Liver (tissue), 9 donors: ENCODE results near the gene EXD2. TPM values are rescaled to one million over a fixed set of nuclear protein-coding genes. Genes with fewer than 3 reads are reported as not detected.

Experiments used
- DNase-seq: peaks from one replicate; pipeline ENCODE4 v3.0.0-alpha.2; 2017; ENCODE audit warnings: low spot score
- H3K27ac ChIP-seq, 2 donors: one replicate each; pipeline ENCODE4 v1.7.0; 2013; ENCODE audit warnings: inconsistent platforms in 2 of 2, low read length in 2 of 2, control low read depth in 1 of 2, low read depth in 1 of 2, mild to moderate bottlenecking in 1 of 2
- H3K27me3 ChIP-seq, 4 donors: one replicate each; pipeline versions ENCODE4 v1.6.1 to v1.7.0; 2013; ENCODE audit warnings: low read length in 3 of 4, inconsistent platforms in 1 of 4, mild to moderate bottlenecking in 1 of 4, moderate library complexity in 1 of 4; ENCODE audit not compliant: control insufficient read depth in 4 of 4, insufficient read depth in 4 of 4
- H3K36me3 ChIP-seq, 4 donors: one replicate each; pipeline versions ENCODE4 v1.6.1 to v1.7.0; 2013; ENCODE audit warnings: low read length in 3 of 4, mild to moderate bottlenecking in 3 of 4, low read depth in 1 of 4, moderate library complexity in 1 of 4; ENCODE audit not compliant: control insufficient read depth in 4 of 4, insufficient read depth in 3 of 4
- H3K4me1 ChIP-seq, 4 donors: one replicate each; pipeline versions ENCODE4 v1.6.1 to v1.7.0; 2013; ENCODE audit warnings: low read length in 3 of 4, mild to moderate bottlenecking in 3 of 4, moderate library complexity in 1 of 4; ENCODE audit not compliant: control insufficient read depth in 4 of 4, insufficient read depth in 4 of 4
- H3K4me3 ChIP-seq, 3 donors: one replicate each; pipeline versions ENCODE4 v1.6.1 to v1.7.0; 2013; ENCODE audit warnings: low read length in 3 of 3, control low read depth in 1 of 3, low read depth in 1 of 3, mild to moderate bottlenecking in 1 of 3
- H3K9ac ChIP-seq, 2 donors: one replicate each; pipeline ENCODE4 v1.7.0; 2013; ENCODE audit warnings: low read length in 2 of 2, mild to moderate bottlenecking in 2 of 2, moderate library complexity in 2 of 2, control low read depth in 1 of 2, low read depth in 1 of 2
- H3K9me3 ChIP-seq, 4 donors: one replicate each; pipeline versions ENCODE4 v1.6.1 to v1.7.0; 2013; ENCODE audit warnings: low read length in 3 of 4; ENCODE audit not compliant: control insufficient read depth in 4 of 4
- EGR1 ChIP-seq, 2 donors: IDR thresholded peaks; 2 replicates each; pipeline ENCODE4 v1.6.1; 2016 to 2018; ENCODE audit warnings: antibody characterized with exemption in 2 of 2, low read depth in 2 of 2
- FOXA1 ChIP-seq: IDR thresholded peaks from 2 replicates; pipeline ENCODE4 v1.6.1; 2016; ENCODE audit warnings: antibody characterized with exemption
- FOXA2 ChIP-seq: IDR thresholded peaks from 2 replicates; pipeline ENCODE4 v1.6.1; 2016; ENCODE audit warnings: antibody characterized with exemption
- HNF4A ChIP-seq, 2 donors: conservative IDR thresholded peaks; 2 replicates each; pipeline ENCODE4 v1.6.1; 2016; ENCODE audit warnings: antibody characterized with exemption in 2 of 2, mild to moderate bottlenecking in 2 of 2
- HNF4G ChIP-seq: IDR thresholded peaks from 2 replicates; pipeline ENCODE4 v1.6.1; 2016; ENCODE audit warnings: antibody characterized with exemption
- JUND ChIP-seq, 2 donors: IDR thresholded peaks; 2 replicates each; pipeline ENCODE4 v1.6.1; 2016; ENCODE audit warnings: antibody characterized with exemption in 2 of 2
- NR2F2 ChIP-seq: IDR thresholded peaks from 2 replicates; pipeline ENCODE4 v1.6.1; 2016; ENCODE audit warnings: antibody characterized with exemption
- RAD21 ChIP-seq, 2 donors: IDR thresholded peaks; 2 replicates each; pipeline ENCODE4 v1.6.1; 2016; ENCODE audit warnings: antibody characterized with exemption in 2 of 2, mild to moderate bottlenecking in 2 of 2
- RXRA ChIP-seq, 2 donors: IDR thresholded peaks; 2 replicates each; pipeline ENCODE4 v1.6.1; 2017 to 2018; ENCODE audit warnings: antibody characterized with exemption in 2 of 2, mild to moderate bottlenecking in 1 of 2
- TAF1 ChIP-seq: conservative IDR thresholded peaks from 2 replicates; pipeline ENCODE4 v1.6.1; 2016; ENCODE audit warnings: antibody characterized with exemption, mild to moderate bottlenecking
- WGBS: extraction: QIAGEN DNeasy Blood & Tissue Kit; methylation state at CpG from one replicate; pipeline ENCODE4 v1.1.7; 2013; 5-methylcytosine and 5-hydroxymethylcytosine counted together
- polyA plus RNA-seq, 2 donors: library from polyadenylated mRNA; stranded (reverse) in 1 of 2; unstranded in 1 of 2; fragments of 200-250 nt in 1 of 2; fragments of >200 nt in 1 of 2; fragmentation: Nextera tagmentation in 1 of 2; extraction: Ambion mirVana in 1 of 2; gene quantifications; one replicate each; pipeline versions ENCODE4 v1.2.1 to v1.2.3, GENCODE V29; 2013 to 2015
- total RNA-seq, 2 donors: library from RNA; depleted of rRNA; stranded (reverse); fragments of >200 nt; gene quantifications; one replicate each; pipeline ENCODE4 v1.2.3, GENCODE V29; 2014
- TF ChIP-seq, protein P1 (sequence below): IDR thresholded peaks from 2 replicates; pipeline ENCODE4 v1.6.1; 2016; ENCODE audit warnings: antibody characterized with exemption
- TF ChIP-seq, protein P2 (sequence below): IDR thresholded peaks from 2 replicates; pipeline ENCODE4 v1.6.1; 2016; ENCODE audit warnings: antibody characterized with exemption
- TF ChIP-seq, protein P3 (sequence below): fragments of 150-350 bp; IDR thresholded peaks from 2 replicates; pipeline ENCODE4 v1.5.1; 2017; ENCODE audit warnings: improper control_type of control experiment, low read depth, low read length; ENCODE audit not compliant: missing input control
- TF ChIP-seq, protein P4 (sequence below): IDR thresholded peaks from 2 replicates; pipeline ENCODE4 v1.6.1; 2016; ENCODE audit warnings: antibody characterized with exemption, mild to moderate bottlenecking
- TF ChIP-seq, protein P5 (sequence below): IDR thresholded peaks from 2 replicates; pipeline ENCODE4 v1.6.1; 2016; ENCODE audit warnings: antibody characterized with exemption
- donor health status: healthy.
- donor health status: healthy.
- donor health status: healthy.
- donor health status: healthy.
- donor health status: healthy.

EXD2 gene
- total and polyA plus RNA-seq, 4 donors: 4.7 to 8.8 (median 5.0) TPM

DNA sequence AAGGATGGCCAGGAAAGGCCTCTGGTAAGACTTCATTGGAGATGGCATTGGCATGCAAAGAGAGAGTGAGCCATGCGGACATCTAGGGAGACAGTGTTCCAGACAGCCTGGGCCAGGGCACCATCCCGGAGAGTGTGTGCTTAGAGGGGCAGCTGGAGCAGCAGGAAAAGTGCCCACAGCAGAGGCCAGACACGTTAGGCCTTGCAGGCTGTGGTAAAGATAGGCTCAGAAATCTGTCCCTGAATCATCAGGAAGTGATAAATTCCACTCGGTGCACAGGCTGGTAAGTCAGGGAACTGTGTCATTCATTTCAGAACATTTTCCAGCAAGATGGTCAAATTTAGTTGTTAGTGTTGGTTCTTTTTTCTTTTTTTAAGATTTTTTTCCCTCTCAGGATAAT is 77.5 kb downstream of the EXD2 start:
- 80% methylated on average over 4 of the region's 4 CpGs for WGBS
- Histone ChIP-seq H3K4me3 (no peak overlapping the region), H3K9ac (no peak overlapping the region), H3K4me1 (no peaks in the 10 kb centered on the region), H3K36me3 (no peaks in the 10 kb centered on the region), H3K9me3 (no peaks in the 10 kb centered on the region), H3K27me3 (no peaks in the 10 kb centered on the region), H3K27ac (no peak overlapping the region)
- no peak for DNase-seq
- TF ChIP-seq RXRA (IDR thresholded peaks at IDR 0.05) (no peak), JUND (IDR thresholded peaks at IDR 0.05) (no peak), NR2F2 (no peak), RAD21 (IDR thresholded peaks at IDR 0.05) (no peak), HNF4G (no peak)
- TF ChIP-seq, protein P1, sequence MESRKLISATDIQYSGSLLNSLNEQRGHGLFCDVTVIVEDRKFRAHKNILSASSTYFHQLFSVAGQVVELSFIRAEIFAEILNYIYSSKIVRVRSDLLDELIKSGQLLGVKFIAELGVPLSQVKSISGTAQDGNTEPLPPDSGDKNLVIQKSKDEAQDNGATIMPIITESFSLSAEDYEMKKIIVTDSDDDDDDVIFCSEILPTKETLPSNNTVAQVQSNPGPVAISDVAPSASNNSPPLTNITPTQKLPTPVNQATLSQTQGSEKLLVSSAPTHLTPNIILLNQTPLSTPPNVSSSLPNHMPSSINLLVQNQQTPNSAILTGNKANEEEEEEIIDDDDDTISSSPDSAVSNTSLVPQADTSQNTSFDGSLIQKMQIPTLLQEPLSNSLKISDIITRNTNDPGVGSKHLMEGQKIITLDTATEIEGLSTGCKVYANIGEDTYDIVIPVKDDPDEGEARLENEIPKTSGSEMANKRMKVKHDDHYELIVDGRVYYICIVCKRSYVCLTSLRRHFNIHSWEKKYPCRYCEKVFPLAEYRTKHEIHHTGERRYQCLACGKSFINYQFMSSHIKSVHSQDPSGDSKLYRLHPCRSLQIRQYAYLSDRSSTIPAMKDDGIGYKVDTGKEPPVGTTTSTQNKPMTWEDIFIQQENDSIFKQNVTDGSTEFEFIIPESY: no peak
- TF ChIP-seq, protein P2, sequence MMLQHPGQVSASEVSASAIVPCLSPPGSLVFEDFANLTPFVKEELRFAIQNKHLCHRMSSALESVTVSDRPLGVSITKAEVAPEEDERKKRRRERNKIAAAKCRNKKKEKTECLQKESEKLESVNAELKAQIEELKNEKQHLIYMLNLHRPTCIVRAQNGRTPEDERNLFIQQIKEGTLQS: no peak

DNA sequence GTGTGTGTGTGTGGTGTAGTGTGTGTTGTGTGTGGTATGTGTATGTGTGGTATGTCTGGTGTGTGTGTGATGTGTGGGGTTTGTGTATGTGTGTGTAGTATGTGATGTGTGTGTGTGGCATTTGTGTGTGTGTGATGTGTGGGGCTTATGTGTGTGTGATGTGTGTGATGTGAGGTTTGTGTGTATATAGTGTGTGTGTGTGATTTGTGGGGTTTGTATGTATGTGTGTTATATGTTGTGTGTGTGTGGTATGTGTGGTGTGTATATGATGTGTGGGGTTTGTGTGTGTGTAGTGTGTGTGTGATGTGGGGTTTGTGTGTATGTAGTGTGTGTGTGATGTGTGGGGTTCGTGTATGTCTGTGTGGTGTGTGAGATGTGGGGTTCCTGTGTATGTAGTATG is 78.1 kb downstream of the EXD2 start:
- Histone ChIP-seq H3K27ac (no peak overlapping the region), H3K9ac (no peak overlapping the region), H3K9me3 (no peaks in the 10 kb centered on the region), H3K4me1 (no peaks in the 10 kb centered on the region), H3K4me3 (no peak overlapping the region), H3K36me3 (no peaks in the 10 kb centered on the region), H3K27me3 (no peaks in the 10 kb centered on the region)
- no peak for DNase-seq
- TF ChIP-seq, protein P3, sequence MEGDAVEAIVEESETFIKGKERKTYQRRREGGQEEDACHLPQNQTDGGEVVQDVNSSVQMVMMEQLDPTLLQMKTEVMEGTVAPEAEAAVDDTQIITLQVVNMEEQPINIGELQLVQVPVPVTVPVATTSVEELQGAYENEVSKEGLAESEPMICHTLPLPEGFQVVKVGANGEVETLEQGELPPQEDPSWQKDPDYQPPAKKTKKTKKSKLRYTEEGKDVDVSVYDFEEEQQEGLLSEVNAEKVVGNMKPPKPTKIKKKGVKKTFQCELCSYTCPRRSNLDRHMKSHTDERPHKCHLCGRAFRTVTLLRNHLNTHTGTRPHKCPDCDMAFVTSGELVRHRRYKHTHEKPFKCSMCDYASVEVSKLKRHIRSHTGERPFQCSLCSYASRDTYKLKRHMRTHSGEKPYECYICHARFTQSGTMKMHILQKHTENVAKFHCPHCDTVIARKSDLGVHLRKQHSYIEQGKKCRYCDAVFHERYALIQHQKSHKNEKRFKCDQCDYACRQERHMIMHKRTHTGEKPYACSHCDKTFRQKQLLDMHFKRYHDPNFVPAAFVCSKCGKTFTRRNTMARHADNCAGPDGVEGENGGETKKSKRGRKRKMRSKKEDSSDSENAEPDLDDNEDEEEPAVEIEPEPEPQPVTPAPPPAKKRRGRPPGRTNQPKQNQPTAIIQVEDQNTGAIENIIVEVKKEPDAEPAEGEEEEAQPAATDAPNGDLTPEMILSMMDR: no peak
- TF ChIP-seq HNF4A (conservative IDR thresholded peaks at IDR 0.05) (no peak), RXRA (IDR thresholded peaks at IDR 0.05) (no peak), FOXA1 (no peak), RAD21 (IDR thresholded peaks at IDR 0.05) (no peak), TAF1 (no peak), NR2F2 (no peak), FOXA2 (no peak), EGR1 (IDR thresholded peaks at IDR 0.05; ENCODE audit: low read depth in 2 of 2) (no peak)
- TF ChIP-seq, protein P4, sequence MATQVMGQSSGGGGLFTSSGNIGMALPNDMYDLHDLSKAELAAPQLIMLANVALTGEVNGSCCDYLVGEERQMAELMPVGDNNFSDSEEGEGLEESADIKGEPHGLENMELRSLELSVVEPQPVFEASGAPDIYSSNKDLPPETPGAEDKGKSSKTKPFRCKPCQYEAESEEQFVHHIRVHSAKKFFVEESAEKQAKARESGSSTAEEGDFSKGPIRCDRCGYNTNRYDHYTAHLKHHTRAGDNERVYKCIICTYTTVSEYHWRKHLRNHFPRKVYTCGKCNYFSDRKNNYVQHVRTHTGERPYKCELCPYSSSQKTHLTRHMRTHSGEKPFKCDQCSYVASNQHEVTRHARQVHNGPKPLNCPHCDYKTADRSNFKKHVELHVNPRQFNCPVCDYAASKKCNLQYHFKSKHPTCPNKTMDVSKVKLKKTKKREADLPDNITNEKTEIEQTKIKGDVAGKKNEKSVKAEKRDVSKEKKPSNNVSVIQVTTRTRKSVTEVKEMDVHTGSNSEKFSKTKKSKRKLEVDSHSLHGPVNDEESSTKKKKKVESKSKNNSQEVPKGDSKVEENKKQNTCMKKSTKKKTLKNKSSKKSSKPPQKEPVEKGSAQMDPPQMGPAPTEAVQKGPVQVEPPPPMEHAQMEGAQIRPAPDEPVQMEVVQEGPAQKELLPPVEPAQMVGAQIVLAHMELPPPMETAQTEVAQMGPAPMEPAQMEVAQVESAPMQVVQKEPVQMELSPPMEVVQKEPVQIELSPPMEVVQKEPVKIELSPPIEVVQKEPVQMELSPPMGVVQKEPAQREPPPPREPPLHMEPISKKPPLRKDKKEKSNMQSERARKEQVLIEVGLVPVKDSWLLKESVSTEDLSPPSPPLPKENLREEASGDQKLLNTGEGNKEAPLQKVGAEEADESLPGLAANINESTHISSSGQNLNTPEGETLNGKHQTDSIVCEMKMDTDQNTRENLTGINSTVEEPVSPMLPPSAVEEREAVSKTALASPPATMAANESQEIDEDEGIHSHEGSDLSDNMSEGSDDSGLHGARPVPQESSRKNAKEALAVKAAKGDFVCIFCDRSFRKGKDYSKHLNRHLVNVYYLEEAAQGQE: no peak
- TF ChIP-seq, protein P2: no peak
- TF ChIP-seq, protein P1: no peak
- TF ChIP-seq, protein P5, sequence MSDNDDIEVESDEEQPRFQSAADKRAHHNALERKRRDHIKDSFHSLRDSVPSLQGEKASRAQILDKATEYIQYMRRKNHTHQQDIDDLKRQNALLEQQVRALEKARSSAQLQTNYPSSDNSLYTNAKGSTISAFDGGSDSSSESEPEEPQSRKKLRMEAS: no peak
- 86% methylated on average over 1 of the region's 1 CpG for WGBS
